Measurements from ENCODE around the gene OR14K1. TPM values are rescaled to one million over a fixed set of nuclear protein-coding genes. Genes with fewer than 3 reads are reported as not detected.

OR14K1 gene
- total and polyA plus RNA-seq, 4 experiments from 2014 or later: not detected

GRCh38 chr1:247769603-247770002 is 31.2 kb downstream of the OR14K1 start:
- Histone ChIP-seq H3K27ac (ENCODE audit: low read depth, low read length) (no peak overlapping the region), H3K4me1 (ENCODE audit: insufficient read depth, low read length) (no peaks in the 10 kb centered on the region), H3K9me3 (ENCODE audit: control insufficient read depth in 1 of 2, low read length in 2 of 2) (no peaks in the 10 kb centered on the region), H3K27me3 (ENCODE audit: insufficient read depth, low read length) (no peaks in the 10 kb centered on the region), H3K4me3 (ENCODE audit: low read length in 2 of 2) (no peak overlapping the region), H3K36me3 (ENCODE audit: insufficient read depth, low read length) (no peaks in the 10 kb centered on the region)
- no peak overlapping the region for H3K27ac Mint-ChIP-seq
- POLR2A ChIA-PET (ENCODE audit: partially characterized antibody): no interaction called here
- intact Hi-C loops (cut with micrococcal nuclease): no loop called here
- H3K27me3 Mint-ChIP-seq: no peaks in the 10 kb centered on the region
- H3K4me1 Mint-ChIP-seq: no peaks in the 10 kb centered on the region
- no peak for DNase-seq
- no peak overlapping the region for H3K4me3 Mint-ChIP-seq
- H3K9me3 Mint-ChIP-seq: peaks cover 0 to 4% (median 0%) of the 10 kb centered on the region in 8 donors
- H3K36me3 Mint-ChIP-seq: no peaks in the 10 kb centered on the region
- CTCF ChIA-PET (ENCODE audit: partially characterized antibody): no interaction called here

Other genes starting within 250 kb of the OR14K1 start
- not detected for gene OR2C3, start 202.2 kb upstream of the OR14K1 start, total RNA-seq
- gene OR2C3, start 202.2 kb upstream of the OR14K1 start, polyA plus RNA-seq: not detected
- gene GCSAML, start 189.5 kb upstream of the OR14K1 start, total RNA-seq: not detected
- not detected for gene GCSAML, start 189.5 kb upstream of the OR14K1 start, polyA plus RNA-seq
- not detected for gene OR2G2, start 150.3 kb upstream of the OR14K1 start, total RNA-seq
- not detected for gene OR2G2, start 150.3 kb upstream of the OR14K1 start, polyA plus RNA-seq
- not detected for gene OR2G3, start 133.0 kb upstream of the OR14K1 start, total RNA-seq
- not detected for gene OR2G3, start 133.0 kb upstream of the OR14K1 start, polyA plus RNA-seq
- gene OR13G1, start 58.9 kb upstream of the OR14K1 start, total RNA-seq: not detected
- gene OR13G1, start 58.9 kb upstream of the OR14K1 start, polyA plus RNA-seq: not detected
- not detected for gene OR6F1, start 22.0 kb upstream of the OR14K1 start, total RNA-seq
- not detected for gene OR6F1, start 22.0 kb upstream of the OR14K1 start, polyA plus RNA-seq
- not detected for gene OR14A2, start 9.5 kb downstream of the OR14K1 start, total RNA-seq
- gene OR14A2, start 9.5 kb downstream of the OR14K1 start, polyA plus RNA-seq: not detected
- gene OR1C1, start 21.9 kb downstream of the OR14K1 start, total RNA-seq: not detected
- gene OR1C1, start 21.9 kb downstream of the OR14K1 start, polyA plus RNA-seq: not detected
- not detected for gene OR14A16, start 85.5 kb downstream of the OR14K1 start, total RNA-seq
- not detected for gene OR14A16, start 85.5 kb downstream of the OR14K1 start, polyA plus RNA-seq
- gene OR11L1, start 103.3 kb downstream of the OR14K1 start, total RNA-seq: not detected
- gene OR11L1, start 103.3 kb downstream of the OR14K1 start, polyA plus RNA-seq: not detected
- gene TRIM58, start 118.6 kb downstream of the OR14K1 start, total RNA-seq: under 1 TPM in 1 of 2 experiments, not detected in 1; 0.23 TPM
- gene TRIM58, start 118.6 kb downstream of the OR14K1 start, polyA plus RNA-seq: under 1 TPM; 0.24 to 0.52 TPM
- gene OR2W3, start 157.0 kb downstream of the OR14K1 start, total RNA-seq: not detected
- gene OR2W3, start 157.0 kb downstream of the OR14K1 start, polyA plus RNA-seq: not detected
- not detected for gene OR2T8, start 181.6 kb downstream of the OR14K1 start, total RNA-seq
- gene OR2T8, start 181.6 kb downstream of the OR14K1 start, polyA plus RNA-seq: not detected
- gene OR2AJ1, start 186.3 kb downstream of the OR14K1 start, total RNA-seq: not detected
- not detected for gene OR2AJ1, start 186.3 kb downstream of the OR14K1 start, polyA plus RNA-seq
- under 1 TPM; 0.69 to 0.73 TPM for gene OR2L8, start 210.2 kb downstream of the OR14K1 start, total RNA-seq
- not detected for gene OR2L8, start 210.2 kb downstream of the OR14K1 start, polyA plus RNA-seq
- under 1 TPM in 1 of 2 experiments, not detected in 1; 0.35 TPM for gene OR2AK2, start 226.6 kb downstream of the OR14K1 start, total RNA-seq
- not detected for gene OR2AK2, start 226.6 kb downstream of the OR14K1 start, polyA plus RNA-seq